Measurements from ENCODE around the gene EMX2. TPM values are rescaled to one million over a fixed set of nuclear protein-coding genes. Genes with fewer than 3 reads are reported as not detected.

Gene EMX2
- total RNA-seq, 2 donors from 2014 or later: not detected

GRCh38 chr10:117511601-117512390, 30.8 kb upstream of the EMX2 start:
- H3K27ac Mint-ChIP-seq: no peak overlapping the region
- peaks cover 39% of the 10 kb centered on the region for H3K27me3 Mint-ChIP-seq (ENCODE audit: low read depth)
- H3K9me3 Mint-ChIP-seq: no peaks in the 10 kb centered on the region
- no peak overlapping the region for H3K4me3 Mint-ChIP-seq
- H3K36me3 Mint-ChIP-seq (ENCODE audit: insufficient read depth in 2 of 2): no peaks in the 10 kb centered on the region
- no peaks in the 10 kb centered on the region for H3K4me1 Mint-ChIP-seq (ENCODE audit: low read depth)
- ATAC-seq (replicated peaks in 1 of 2) (no peak), DNase-seq (no peak)

- Mint-ChIP-seq H3K27ac (no peak overlapping the region), H3K4me3 (no peak overlapping the region), H3K4me1 (ENCODE audit: low read depth) (no peaks in the 10 kb centered on the region), H3K9me3 (no peaks in the 10 kb centered on the region), H3K36me3 (ENCODE audit: insufficient read depth in 2 of 2) (no peaks in the 10 kb centered on the region), H3K27me3 (ENCODE audit: low read depth) (peaks cover 56% of the 10 kb centered on the region)
- DNase-seq: no peak
- ATAC-seq (replicated peaks in 1 of 2): no peak
Observed at GRCh38 chr10:117514971-117515370, 27.6 kb upstream of the EMX2 start.

- no peaks in the 10 kb centered on the region for H3K9me3 Mint-ChIP-seq
- no peak overlapping the region for H3K4me3 Mint-ChIP-seq
- ATAC-seq (replicated peaks in 1 of 2): no peak
- H3K36me3 Mint-ChIP-seq (ENCODE audit: insufficient read depth in 2 of 2): no peaks in the 10 kb centered on the region
- H3K4me1 Mint-ChIP-seq (ENCODE audit: low read depth): no peaks in the 10 kb centered on the region
- peaks cover 49% of the 10 kb centered on the region for H3K27me3 Mint-ChIP-seq (ENCODE audit: low read depth)
- no peak for DNase-seq
- H3K27ac Mint-ChIP-seq: no peak overlapping the region
Observed at GRCh38 chr10:117516681-117517080, 25.9 kb upstream of the EMX2 start.

GRCh38 chr10:117518246-117518645, 24.3 kb upstream of the EMX2 start:
- Mint-ChIP-seq H3K4me3 (no peak overlapping the region), H3K27ac (no peak overlapping the region), H3K4me1 (ENCODE audit: low read depth) (no peaks in the 10 kb centered on the region), H3K9me3 (no peaks in the 10 kb centered on the region), H3K36me3 (ENCODE audit: insufficient read depth in 2 of 2) (no peaks in the 10 kb centered on the region), H3K27me3 (ENCODE audit: low read depth) (peaks cover 49% of the 10 kb centered on the region)
- DNase-seq (no peak), ATAC-seq (replicated peaks in 1 of 2) (no peak)

- peaks cover 54% of the 10 kb centered on the region for H3K27me3 Mint-ChIP-seq (ENCODE audit: low read depth)
- no peaks in the 10 kb centered on the region for H3K36me3 Mint-ChIP-seq (ENCODE audit: insufficient read depth in 2 of 2)
- no peaks in the 10 kb centered on the region for H3K9me3 Mint-ChIP-seq
Observed at GRCh38 chr10:117519286-117519685, 23.3 kb upstream of the EMX2 start.

GRCh38 chr10:117519879-117520278, 22.7 kb upstream of the EMX2 start:
- Mint-ChIP-seq H3K9me3 (no peaks in the 10 kb centered on the region), H3K4me1 (ENCODE audit: low read depth) (no peaks in the 10 kb centered on the region), H3K27me3 (ENCODE audit: low read depth) (peaks cover 56% of the 10 kb centered on the region), H3K27ac (no peak overlapping the region), H3K36me3 (ENCODE audit: insufficient read depth in 2 of 2) (no peaks in the 10 kb centered on the region), H3K4me3 (no peak overlapping the region)
- ATAC-seq (replicated peaks in 1 of 2) (no peak), DNase-seq (no peak)

More at GRCh38 chr10:117519286-117519685, 23.3 kb upstream of the EMX2 start:
- DNase-seq (no peak), ATAC-seq (replicated peaks in 1 of 2) (no peak)
- Mint-ChIP-seq H3K27ac (no peak overlapping the region), H3K4me1 (ENCODE audit: low read depth) (no peaks in the 10 kb centered on the region), H3K4me3 (no peak overlapping the region)

GRCh38 chr10:117530791-117531190, 11.8 kb upstream of the EMX2 start:
- DNase-seq: no peak
- Mint-ChIP-seq H3K27me3 (ENCODE audit: low read depth) (peaks cover 81% of the 10 kb centered on the region), H3K9me3 (no peaks in the 10 kb centered on the region), H3K4me3 (no peak overlapping the region), H3K27ac (no peak overlapping the region), H3K36me3 (ENCODE audit: insufficient read depth in 2 of 2) (no peaks in the 10 kb centered on the region), H3K4me1 (ENCODE audit: low read depth) (no peaks in the 10 kb centered on the region)
- no peak for ATAC-seq (replicated peaks in 1 of 2)

- Mint-ChIP-seq H3K4me3 (no peak overlapping the region), H3K36me3 (ENCODE audit: insufficient read depth in 2 of 2) (no peaks in the 10 kb centered on the region), H3K4me1 (ENCODE audit: low read depth) (peaks cover 5% of the 10 kb centered on the region), H3K27me3 (ENCODE audit: low read depth) (peaks cover 84% of the 10 kb centered on the region), H3K27ac (no peak overlapping the region), H3K9me3 (no peaks in the 10 kb centered on the region)
- DNase-seq (no peak), ATAC-seq (replicated peaks in 1 of 2) (no peak)
Observed at GRCh38 chr10:117531371-117532002, 11.1 kb upstream of the EMX2 start.

- no peaks in the 10 kb centered on the region for H3K9me3 Mint-ChIP-seq
- no peak overlapping the region for H3K27ac Mint-ChIP-seq
- peaks cover 88% of the 10 kb centered on the region for H3K27me3 Mint-ChIP-seq (ENCODE audit: low read depth)
- no peak for DNase-seq
- H3K4me1 Mint-ChIP-seq (ENCODE audit: low read depth): peaks cover 5% of the 10 kb centered on the region
- no peak overlapping the region for H3K4me3 Mint-ChIP-seq
- no peak for ATAC-seq (replicated peaks in 1 of 2)
- H3K36me3 Mint-ChIP-seq (ENCODE audit: insufficient read depth in 2 of 2): no peaks in the 10 kb centered on the region
Observed at GRCh38 chr10:117532003-117532385, 10.6 kb upstream of the EMX2 start.

- DNase-seq (no peak), ATAC-seq (replicated peaks in 1 of 2) (no peak)
- H3K36me3 Mint-ChIP-seq (ENCODE audit: insufficient read depth in 2 of 2): no peaks in the 10 kb centered on the region
- no peak overlapping the region for H3K27ac Mint-ChIP-seq
- H3K4me1 Mint-ChIP-seq (ENCODE audit: low read depth): peaks cover 5% of the 10 kb centered on the region
- no peaks in the 10 kb centered on the region for H3K9me3 Mint-ChIP-seq
- no peak overlapping the region for H3K4me3 Mint-ChIP-seq
- H3K27me3 Mint-ChIP-seq (ENCODE audit: low read depth): peaks cover 87% of the 10 kb centered on the region
Observed at GRCh38 chr10:117532451-117533107, 10.0 kb upstream of the EMX2 start.

- Mint-ChIP-seq H3K27ac (peak overlapping the region; percentile 79), H3K9me3 (no peaks in the 10 kb centered on the region), H3K4me1 (ENCODE audit: low read depth) (peaks cover 15% of the 10 kb centered on the region), H3K4me3 (peak overlapping the region in 1 of 2 donors; percentile 17), H3K27me3 (ENCODE audit: low read depth) (peaks cover 86% of the 10 kb centered on the region), H3K36me3 (ENCODE audit: insufficient read depth in 2 of 2) (no peaks in the 10 kb centered on the region)
- ATAC-seq (replicated peaks in 1 of 2) (no peak), DNase-seq (no peak)
Observed at GRCh38 chr10:117533507-117534281, 8.9 kb upstream of the EMX2 start.

- H3K9me3 Mint-ChIP-seq: no peaks in the 10 kb centered on the region
- ATAC-seq (replicated peaks in 1 of 2) (no peak), DNase-seq (no peak)
- H3K27me3 Mint-ChIP-seq (ENCODE audit: low read depth): peaks cover 86% of the 10 kb centered on the region
- no peaks in the 10 kb centered on the region for H3K36me3 Mint-ChIP-seq (ENCODE audit: insufficient read depth in 2 of 2)
- peak overlapping the region; percentile 79 for H3K27ac Mint-ChIP-seq
- peak overlapping the region in 1 of 2 donors; percentile 17 for H3K4me3 Mint-ChIP-seq
- H3K4me1 Mint-ChIP-seq (ENCODE audit: low read depth): peaks cover 15% of the 10 kb centered on the region
Observed at GRCh38 chr10:117534321-117535297, 7.9 kb upstream of the EMX2 start.

Data from activated T-cell treated with anti-CD3 and anti-CD28 coated beads, Interleukin-2, amount 50 U/mL, for 72 hours (primary cell).